Common myeloid progenitor, CD34-positive (primary cell): ENCODE measurements around the gene GAS6.

Experiments used
- CTCF ChIA-PET: fragments of 350-600 bp; sonication (Branson Sonifier 250); formaldehyde crosslinking; loops from one replicate; lab custom pipeline; 2021; ENCODE audit warnings: antibody characterized with exemption; lab: Charles Lee
- POLR2A ChIA-PET: fragments of 350-600 bp; sonication (Branson Sonifier 250); formaldehyde crosslinking; loops from one replicate; lab custom pipeline; 2021; ENCODE audit warnings: antibody characterized with exemption; lab: Charles Lee
- DNase-seq, 3 donors: peaks; one replicate each; pipeline versions ENCODE4 v3.0.0 to v3.0.0-alpha.2; 2013
- H3K27ac ChIP-seq, 2 experiments: 1 replicate in 1 of 2; 2 replicates in 1 of 2; pipeline ENCODE4 v1.7.0; 2013; ENCODE audit warnings: inconsistent platforms in 2 of 2, low read length in 2 of 2, mild to moderate bottlenecking in 2 of 2, low read depth in 1 of 2, moderate library complexity in 1 of 2; ENCODE audit not compliant: severe bottlenecking in 2 of 2, insufficient read depth in 1 of 2, poor library complexity in 1 of 2
- H3K27me3 ChIP-seq, 5 experiments: replicated peaks in 2 of 5; 1 replicate in 3 of 5; 2 replicates in 2 of 5; pipeline versions ENCODE4 v1.6.1 to v1.7.0; 2013; ENCODE audit warnings: low read length in 4 of 5, mild to moderate bottlenecking in 2 of 5, moderate library complexity in 2 of 5, inconsistent platforms in 1 of 5; ENCODE audit not compliant: insufficient read depth in 5 of 5, control insufficient read depth in 4 of 5
- H3K36me3 ChIP-seq, 4 experiments: 1 replicate in 2 of 4; 2 replicates in 2 of 4; pipeline versions ENCODE4 v1.6.1 to v1.7.0; 2013; ENCODE audit warnings: low read length in 3 of 4, control low read depth in 1 of 4, mild to moderate bottlenecking in 1 of 4; ENCODE audit not compliant: control insufficient read depth in 4 of 4, insufficient read depth in 4 of 4
- H3K4me1 ChIP-seq, 4 experiments: 1 replicate in 3 of 4; 2 replicates in 1 of 4; pipeline versions ENCODE4 v1.6.1 to v1.7.1; 2013; ENCODE audit warnings: low read length in 3 of 4, mild to moderate bottlenecking in 3 of 4, control low read depth in 1 of 4, inconsistent platforms in 1 of 4, moderate library complexity in 1 of 4; ENCODE audit not compliant: control insufficient read depth in 4 of 4, insufficient read depth in 4 of 4; ENCODE audit errors: control extremely low read depth in 1 of 4
- H3K4me3 ChIP-seq, 7 experiments: 1 replicate in 4 of 7; 2 replicates in 3 of 7; pipeline versions ENCODE4 v1.5.1 to v1.7.0; 2013; ENCODE audit warnings: mild to moderate bottlenecking in 7 of 7, low read length in 6 of 7, moderate library complexity in 6 of 7, inconsistent platforms in 2 of 7, low read depth in 2 of 7, control low read depth in 1 of 7; ENCODE audit not compliant: insufficient read depth in 4 of 7, control insufficient read depth in 1 of 7; ENCODE audit errors: extremely low read depth in 1 of 7
- H3K9me3 ChIP-seq, 5 experiments: 1 replicate in 4 of 5; 2 replicates in 1 of 5; pipeline versions ENCODE4 v1.6.1 to v1.7.1; 2013; ENCODE audit warnings: low read length in 4 of 5, mild to moderate bottlenecking in 2 of 5, inconsistent platforms in 1 of 5, low read depth in 1 of 5, moderate library complexity in 1 of 5; ENCODE audit not compliant: control insufficient read depth in 4 of 5, insufficient read depth in 2 of 5; ENCODE audit errors: control extremely low read depth in 1 of 5
- WGBS: methylation state at CpG from one replicate; pipeline ENCODE4 v1.1.5; 2013; ENCODE audit not compliant: insufficient coverage; 5-methylcytosine and 5-hydroxymethylcytosine counted together

GAS6 gene

GRCh38 chr13:113776231-113777125 is 87.4 kb downstream of the GAS6 start:
- H3K4me3 ChIP-seq: no peak overlapping the region
- DNase-seq: no peak
- no peak overlapping the region for H3K27ac ChIP-seq
- ChIA-PET CTCF (interaction anchor here (1.9 kb wide), 1 partner anchor 34 kb away, joined by 4 read pairs; no protein-coding TSS in a partner anchor), POLR2A (no interaction called here)
- no peaks in the 10 kb centered on the region for H3K4me1 ChIP-seq
- no peaks in the 10 kb centered on the region for H3K36me3 ChIP-seq
- WGBS: 90% methylated on average over 35 of the region's 35 CpGs
- H3K9me3 ChIP-seq: peaks cover 0 to 12% (median 7%) of the 10 kb centered on the region in 5 experiments
- peaks cover 0 to 19% (median 0%) of the 10 kb centered on the region in 5 experiments for H3K27me3 ChIP-seq

- no peak overlapping the region for H3K27ac ChIP-seq
- no peaks in the 10 kb centered on the region for H3K36me3 ChIP-seq
- H3K4me3 ChIP-seq: no peak overlapping the region
- 93% methylated on average over 26 of the region's 28 CpGs for WGBS
- POLR2A ChIA-PET: no interaction called here
- no peaks in the 10 kb centered on the region for H3K4me1 ChIP-seq
- H3K9me3 ChIP-seq: peaks cover 0 to 16% (median 10%) of the 10 kb centered on the region in 5 experiments
- H3K27me3 ChIP-seq: peaks cover 0 to 19% (median 0%) of the 10 kb centered on the region in 5 experiments
- no peak for DNase-seq
- CTCF ChIA-PET: interaction anchor here (1.9 kb wide), 1 partner anchor 33 kb away, joined by 4 read pairs; no protein-coding TSS in a partner anchor
Measured at GRCh38 chr13:113775451-113776145, 88.3 kb downstream of the GAS6 start.

- peak in 2 of 3 donors; percentile 12 to 38 for DNase-seq
- peaks cover 0 to 18% (median 0%) of the 10 kb centered on the region in 5 experiments for H3K27me3 ChIP-seq
- H3K27ac ChIP-seq: no peak overlapping the region
- H3K4me1 ChIP-seq: no peaks in the 10 kb centered on the region
- H3K9me3 ChIP-seq: peaks cover 0 to 16% (median 10%) of the 10 kb centered on the region in 5 experiments
- POLR2A ChIA-PET: no interaction called here
- no peak overlapping the region for H3K4me3 ChIP-seq
- CTCF ChIA-PET: interaction anchor here (0.6 to 0.7 kb wide), 2 partner anchors 8 to 57 kb away, joined by 3 read pairs; no protein-coding TSS in a partner anchor
- 100% methylated on average over 5 of the region's 9 CpGs for WGBS
- no peaks in the 10 kb centered on the region for H3K36me3 ChIP-seq
Measured at GRCh38 chr13:113774177-113775107, 89.4 kb downstream of the GAS6 start.

GRCh38 chr13:113771709-113772331 is 92.1 kb downstream of the GAS6 start:
- Histone ChIP-seq H3K4me1 (no peaks in the 10 kb centered on the region), H3K27me3 (peaks cover 0 to 5% (median 0%) of the 10 kb centered on the region in 5 experiments), H3K4me3 (no peak overlapping the region), H3K36me3 (no peaks in the 10 kb centered on the region), H3K9me3 (peaks cover 0 to 16% (median 7%) of the 10 kb centered on the region in 5 experiments), H3K27ac (no peak overlapping the region)
- WGBS: 0% methylated on average over 1 of the region's 4 CpGs
- POLR2A ChIA-PET: no interaction called here
- DNase-seq: peak; percentile 23 to 71 (median 65)
- CTCF ChIA-PET: no interaction called here

GRCh38 chr13:113770937-113771336 is 92.9 kb downstream of the GAS6 start:
- Histone ChIP-seq H3K27ac (no peak overlapping the region), H3K27me3 (peaks cover 0 to 4% (median 0%) of the 10 kb centered on the region in 5 experiments), H3K36me3 (no peaks in the 10 kb centered on the region), H3K4me3 (no peak overlapping the region), H3K9me3 (peaks cover 0 to 16% (median 7%) of the 10 kb centered on the region in 5 experiments), H3K4me1 (no peaks in the 10 kb centered on the region)
- WGBS: 100% methylated on average over 2 of the region's 5 CpGs
- POLR2A ChIA-PET: no interaction called here
- no peak for DNase-seq
- CTCF ChIA-PET: interaction anchor here (1.0 kb wide), 1 partner anchor 39 kb away, joined by 3 read pairs; no protein-coding TSS in a partner anchor
